ENCODE results near the gene NOX5.

DNA sequence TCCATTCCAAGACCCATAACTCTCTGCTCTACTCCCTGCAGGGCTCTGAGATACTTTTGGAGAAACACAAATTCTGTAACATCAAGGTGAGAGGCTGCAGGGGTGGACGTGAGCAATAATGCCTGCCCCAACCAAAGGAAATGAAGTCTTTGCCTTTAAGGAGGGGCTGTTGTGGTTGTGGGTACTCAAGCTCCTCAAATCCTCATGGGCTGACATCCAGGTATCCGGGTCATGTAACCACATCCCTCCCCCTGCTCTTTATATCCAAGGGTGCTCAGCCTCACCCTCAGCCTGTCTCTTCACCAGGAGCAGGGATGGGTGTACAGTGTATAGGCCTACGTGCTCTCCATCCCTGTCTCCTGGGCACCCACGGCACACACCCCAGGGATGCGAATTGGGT is 32.3 kb downstream of the NOX5 start:
- TF ChIP-seq CTCF (conservative IDR thresholded peaks at IDR 0.05; ENCODE audit: low read depth, low read length) (no peak), EZH2 (IDR thresholded peaks at IDR 0.05; ENCODE audit: borderline replicate concordance, low read depth, low read length, poor library complexity, severe bottlenecking) (no peak)
